Neuronal stem cell (in vitro differentiated cells): Measurements from ENCODE around the gene NAB1.

Experiments
- DNase-seq: peaks from one replicate; pipeline ENCODE4 v3.0.0-alpha.2; 2013; ENCODE audit warnings: low spot score
- H2AFZ ChIP-seq: one replicate; pipeline ENCODE4 v1.6.1; 2013; ENCODE audit warnings: mild to moderate bottlenecking, low read length, inconsistent platforms
- H2AK5ac ChIP-seq: 2 replicates; pipeline ENCODE4 v1.6.1; 2013; ENCODE audit warnings: low read depth, mild to moderate bottlenecking, inconsistent platforms, low read length, moderate library complexity, mixed read lengths
- H2BK120ac ChIP-seq: 2 replicates; pipeline ENCODE4 v1.6.1; 2013; ENCODE audit warnings: low read depth, mild to moderate bottlenecking, inconsistent platforms, low read length, moderate library complexity, mixed read lengths
- H2BK12ac ChIP-seq: one replicate; pipeline ENCODE4 v1.6.1; 2013; ENCODE audit warnings: low read length, inconsistent platforms
- H2BK15ac ChIP-seq: 2 replicates; pipeline ENCODE4 v1.6.1; 2013; ENCODE audit warnings: mild to moderate bottlenecking, low read length, inconsistent platforms, mixed read lengths
- H2BK5ac ChIP-seq: one replicate; pipeline ENCODE4 v1.6.1; 2013; ENCODE audit warnings: inconsistent platforms, mild to moderate bottlenecking, low read length, moderate library complexity
- H3K14ac ChIP-seq: one replicate; pipeline ENCODE4 v1.6.1; 2013; ENCODE audit warnings: low read length, inconsistent platforms
- H3K18ac ChIP-seq: 2 replicates; pipeline ENCODE4 v1.6.1; 2013; ENCODE audit warnings: low read length, inconsistent platforms
- H3K23ac ChIP-seq: 2 replicates; pipeline ENCODE4 v1.6.1; 2013; ENCODE audit warnings: low read depth, mild to moderate bottlenecking, mixed read lengths, low read length, inconsistent platforms; ENCODE audit not compliant: poor library complexity
- H3K27ac ChIP-seq: replicated peaks from 3 replicates; pipeline ENCODE4 v1.5.1; 2013; ENCODE audit warnings: low read length, inconsistent platforms
- H3K27me3 ChIP-seq, 3 experiments: 2 replicates each; pipeline ENCODE4 v1.6.1; 2013; ENCODE audit warnings: low read length in 3 of 3, mild to moderate bottlenecking in 2 of 3, inconsistent platforms in 1 of 3, low read depth in 1 of 3, mixed read lengths in 1 of 3, moderate library complexity in 1 of 3; ENCODE audit not compliant: control insufficient read depth in 3 of 3, insufficient read depth in 3 of 3
- H3K36me3 ChIP-seq, 2 donors: replicated peaks in 1 of 2; 2 replicates each; pipeline ENCODE4 v1.6.1; 2013; ENCODE audit warnings: low read length in 2 of 2; ENCODE audit not compliant: control insufficient read depth in 2 of 2, insufficient read depth in 2 of 2
- H3K4ac ChIP-seq: 2 replicates; pipeline ENCODE4 v1.6.1; 2013; ENCODE audit warnings: inconsistent platforms, mild to moderate bottlenecking, low read length, moderate library complexity
- H3K4me1 ChIP-seq, 2 donors: 1 replicate in 1 of 2; 2 replicates in 1 of 2; pipeline ENCODE4 v1.6.1; 2013; ENCODE audit warnings: low read length in 2 of 2, low read depth in 1 of 2; ENCODE audit not compliant: control insufficient read depth in 2 of 2, insufficient read depth in 1 of 2
- H3K4me2 ChIP-seq: one replicate; pipeline ENCODE4 v1.6.1; 2013; ENCODE audit warnings: mild to moderate bottlenecking, low read length, inconsistent platforms; ENCODE audit not compliant: insufficient read depth, poor library complexity, severe bottlenecking
- H3K4me3 ChIP-seq, 2 donors: 2 replicates each; pipeline ENCODE4 v1.5.1; 2013; ENCODE audit warnings: low read length in 2 of 2, mild to moderate bottlenecking in 2 of 2, inconsistent platforms in 1 of 2, moderate library complexity in 1 of 2
- H3K79me1 ChIP-seq: one replicate; pipeline ENCODE4 v1.6.1; 2013; ENCODE audit warnings: low read depth, mild to moderate bottlenecking, inconsistent platforms, low read length, moderate library complexity
- H3K9ac ChIP-seq: one replicate; pipeline ENCODE4 v1.6.1; 2013; ENCODE audit warnings: mild to moderate bottlenecking, low read depth, low read length, inconsistent platforms; ENCODE audit not compliant: poor library complexity
- H3K9me3 ChIP-seq, 2 donors: replicated peaks in 1 of 2; 2 replicates each; pipeline versions ENCODE3 to v1.6.1; 2013; ENCODE audit warnings: low read length in 2 of 2, mild to moderate bottlenecking in 2 of 2, inconsistent platforms in 1 of 2, low read depth in 1 of 2, mixed read lengths in 1 of 2, moderate library complexity in 1 of 2; ENCODE audit not compliant: control insufficient read depth in 2 of 2, insufficient read depth in 1 of 2
- H4K8ac ChIP-seq: one replicate; pipeline ENCODE4 v1.6.1; 2013; ENCODE audit warnings: low read depth, mild to moderate bottlenecking, inconsistent platforms, low read length, moderate library complexity
- H4K91ac ChIP-seq: one replicate; pipeline ENCODE4 v1.6.1; 2013; ENCODE audit warnings: low read length, low read depth, mild to moderate bottlenecking, inconsistent platforms; ENCODE audit not compliant: poor library complexity
- WGBS, 2 donors: extraction: QIAGEN DNeasy Blood & Tissue Kit; methylation state at CpG; one replicate each; pipeline ENCODE4 v1.1.7; 2013; ENCODE audit warnings: missing lambda C conversion rate in 2 of 2, mixed read lengths in 1 of 2; ENCODE audit not compliant: insufficient read length in 2 of 2, insufficient replicate concordance in 1 of 2; ENCODE audit errors: extremely low coverage in 2 of 2; 5-methylcytosine and 5-hydroxymethylcytosine counted together

The NAB1 gene

GRCh38 chr2:190625691-190626090, 23.2 kb upstream of the NAB1 start:
- Histone ChIP-seq H3K9me3 (no peaks in the 10 kb centered on the region), H2AK5ac (no peak overlapping the region)

GRCh38 chr2:190626641-190627210, 22.2 kb upstream of the NAB1 start:
- Histone ChIP-seq H3K79me1 (no peaks in the 10 kb centered on the region), H3K14ac (no peak overlapping the region), H4K91ac (no peak overlapping the region), H2BK120ac (no peak overlapping the region), H2AK5ac (no peak overlapping the region), H3K4me1 (no peaks in the 10 kb centered on the region), H3K27ac (no peak overlapping the region), H3K27me3 (no peaks in the 10 kb centered on the region), H2BK15ac (no peak overlapping the region), H3K36me3 (no peaks in the 10 kb centered on the region), H3K4me3 (no peak overlapping the region), H3K4ac (no peak overlapping the region), H4K8ac (no peak overlapping the region), H3K9me3 (no peaks in the 10 kb centered on the region), H2BK12ac (no peak overlapping the region), H2BK5ac (no peak overlapping the region), H3K4me2 (no peak overlapping the region), H3K9ac (no peak overlapping the region), H3K18ac (peak overlapping the region; percentile 65), H2AFZ (no peak overlapping the region), H3K23ac (no peak overlapping the region)
- no CpG with 5 or more reads among the region's 7 CpGs for WGBS, 2 donors
- DNase-seq: no peak

More at GRCh38 chr2:190625691-190626090, 23.2 kb upstream of the NAB1 start:
- H2BK120ac ChIP-seq: no peak overlapping the region
- no peak overlapping the region for H4K8ac ChIP-seq
- no peak for DNase-seq
- no peak overlapping the region for H2BK5ac ChIP-seq
- H3K14ac ChIP-seq: no peak overlapping the region
- no peak overlapping the region for H4K91ac ChIP-seq
- H3K4me1 ChIP-seq: no peaks in the 10 kb centered on the region
- H3K4ac ChIP-seq: no peak overlapping the region
- no peaks in the 10 kb centered on the region for H3K27me3 ChIP-seq
- no peak overlapping the region for H3K18ac ChIP-seq
- H3K23ac ChIP-seq: no peak overlapping the region
- no peaks in the 10 kb centered on the region for H3K79me1 ChIP-seq
- H3K4me3 ChIP-seq: no peak overlapping the region
- H3K4me2 ChIP-seq: no peak overlapping the region
- H3K36me3 ChIP-seq: no peaks in the 10 kb centered on the region
- H2BK15ac ChIP-seq: no peak overlapping the region
- H2BK12ac ChIP-seq: no peak overlapping the region
- H3K27ac ChIP-seq: no peak overlapping the region
- no peak overlapping the region for H3K9ac ChIP-seq
- H2AFZ ChIP-seq: no peak overlapping the region

- Histone ChIP-seq H3K9ac (no peak overlapping the region), H2BK12ac (no peak overlapping the region), H3K36me3 (no peaks in the 10 kb centered on the region), H2BK15ac (no peak overlapping the region), H3K79me1 (no peaks in the 10 kb centered on the region), H2BK5ac (no peak overlapping the region), H3K18ac (peak overlapping the region; percentile 62), H3K4me2 (no peak overlapping the region), H4K8ac (no peak overlapping the region), H3K4ac (no peak overlapping the region), H3K14ac (no peak overlapping the region), H3K27ac (no peak overlapping the region), H3K27me3 (no peaks in the 10 kb centered on the region), H2BK120ac (no peak overlapping the region), H3K4me1 (no peaks in the 10 kb centered on the region), H3K9me3 (no peaks in the 10 kb centered on the region), H2AFZ (peak overlapping the region; percentile 81), H3K23ac (no peak overlapping the region), H4K91ac (no peak overlapping the region), H3K4me3 (no peak overlapping the region), H2AK5ac (no peak overlapping the region)
- no peak for DNase-seq
- no CpG with 5 or more reads among the region's 23 CpGs for WGBS, 2 donors
Measured at GRCh38 chr2:190627448-190628412, 21.2 kb upstream of the NAB1 start.

GRCh38 chr2:190628591-190629319, 20.1 kb upstream of the NAB1 start:
- Histone ChIP-seq H3K4me1 (no peaks in the 10 kb centered on the region), H2BK12ac (no peak overlapping the region), H2BK5ac (no peak overlapping the region), H4K91ac (no peak overlapping the region), H3K18ac (no peak overlapping the region), H3K14ac (no peak overlapping the region), H3K4me3 (no peak overlapping the region), H3K27me3 (no peaks in the 10 kb centered on the region), H2BK120ac (no peak overlapping the region), H3K23ac (no peak overlapping the region), H2AK5ac (no peak overlapping the region), H3K27ac (no peak overlapping the region), H3K36me3 (no peaks in the 10 kb centered on the region), H3K79me1 (no peaks in the 10 kb centered on the region), H2BK15ac (no peak overlapping the region), H3K9ac (no peak overlapping the region), H3K9me3 (no peaks in the 10 kb centered on the region), H3K4me2 (no peak overlapping the region), H2AFZ (peak overlapping the region; percentile 81), H3K4ac (no peak overlapping the region), H4K8ac (no peak overlapping the region)
- no peak for DNase-seq
- no CpG with 5 or more reads among the region's 7 CpGs for WGBS, 2 donors
